Suprapubic skin (tissue), 4 donors: ENCODE results near the gene PMEPA1. TPM values are rescaled to one million over a fixed set of nuclear protein-coding genes. Genes with fewer than 3 reads are reported as not detected.

Experiments used
- DNase-seq, 2 donors: peaks; one replicate each; pipeline ENCODE4 v3.0.0-alpha.2; 2019; ENCODE audit warnings: low spot score in 2 of 2
- H3K27ac ChIP-seq: fragments of 200-600 bp; sonication (generic); one replicate; pipeline ENCODE4 v1.5.1; 2019
- H3K27me3 ChIP-seq: fragments of 200-600 bp; sonication (generic); one replicate; pipeline ENCODE4 v1.5.1; 2019
- H3K36me3 ChIP-seq: fragments of 200-600 bp; sonication (generic); one replicate; pipeline ENCODE4 v1.5.1; 2019
- H3K4me1 ChIP-seq: fragments of 200-600 bp; sonication (generic); one replicate; pipeline ENCODE4 v1.5.1; 2019
- H3K4me3 ChIP-seq: fragments of 200-600 bp; sonication (generic); one replicate; pipeline ENCODE4 v1.5.1; 2019; ENCODE audit warnings: mild to moderate bottlenecking
- H3K9me3 ChIP-seq: fragments of 200-600 bp; sonication (generic); one replicate; pipeline ENCODE4 v1.5.1; 2019
- EP300 ChIP-seq: sonication (generic); formaldehyde crosslinking; IDR thresholded peaks from one replicate; pipeline ENCODE4 v1.6.1; 2017; ENCODE audit warnings: antibody characterized with exemption
- POLR2A ChIP-seq, 2 donors: fragments of 450-650 bp; IDR thresholded peaks; one replicate each; pipeline ENCODE4 v1.6.1; 2017; ENCODE audit warnings: antibody characterized with exemption in 2 of 2, mild to moderate bottlenecking in 2 of 2, moderate library complexity in 2 of 2
- POLR2AphosphoS5 ChIP-seq, 3 donors: sonication (generic); formaldehyde crosslinking; IDR thresholded peaks; one replicate each; pipeline ENCODE4 v1.6.1; 2017; ENCODE audit warnings: antibody characterized with exemption in 3 of 3
- WGBS: methylation state at CpG from one replicate; pipeline ENCODE4 v1.1.5; 2018; 5-methylcytosine and 5-hydroxymethylcytosine counted together
- total RNA-seq, 4 donors: library from RNA; depleted of rRNA; stranded (reverse); fragments of >200 nt; gene quantifications; one replicate each; pipeline ENCODE4 v1.1.0, GENCODE V29; 2016
- TF ChIP-seq, protein P1 (sequence below), 2 donors: fragments of 200-600 bp in 1 of 2; fragments of 450-650 bp in 1 of 2; sonication (generic) in 1 of 2; IDR thresholded peaks; one replicate each; pipeline ENCODE4 v1.5.1; 2016 to 2019; ENCODE audit warnings: antibody characterized with exemption in 2 of 2, mild to moderate bottlenecking in 1 of 2, moderate library complexity in 1 of 2

PMEPA1 gene
- total RNA-seq, 4 donors from 2014 or later = 9.5 to 20.4 (median 16.2) TPM

DNA sequence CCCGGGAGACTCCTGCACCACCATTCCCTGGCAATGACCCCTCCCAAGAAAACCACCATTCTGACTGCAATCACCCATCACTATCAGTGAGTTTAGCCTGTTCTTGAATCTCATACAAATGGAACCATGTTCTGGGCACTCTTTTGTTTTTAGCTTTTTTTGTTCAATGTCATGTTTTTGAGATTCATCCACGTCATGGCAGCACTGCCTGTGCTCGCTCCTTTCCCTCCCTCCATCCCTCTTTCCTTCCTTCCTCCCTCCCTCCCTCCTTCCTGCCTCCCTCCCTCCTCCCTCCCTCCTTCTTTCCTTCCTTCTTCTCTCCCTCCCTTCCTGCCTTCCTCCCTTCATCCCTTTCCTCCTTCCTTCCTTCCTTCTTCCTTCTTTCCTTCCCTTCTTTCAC lies 44.4 kb upstream of the PMEPA1 start:
- H3K9me3 ChIP-seq = no peaks in the 10 kb centered on the region
- peak in 1 of 2 donors; percentile 8 for DNase-seq
- H3K36me3 ChIP-seq = no peaks in the 10 kb centered on the region
- H3K27me3 ChIP-seq = peaks cover 5% of the 10 kb centered on the region
- H3K4me1 ChIP-seq = peaks cover 8% of the 10 kb centered on the region
- WGBS = 63% methylated on average over 3 of the region's 3 CpGs
- no peak overlapping the region for H3K27ac ChIP-seq
- H3K4me3 ChIP-seq = no peak overlapping the region
- TF ChIP-seq POLR2A (IDR thresholded peaks at IDR 0.05) (no peak), EP300 (no peak)

DNA sequence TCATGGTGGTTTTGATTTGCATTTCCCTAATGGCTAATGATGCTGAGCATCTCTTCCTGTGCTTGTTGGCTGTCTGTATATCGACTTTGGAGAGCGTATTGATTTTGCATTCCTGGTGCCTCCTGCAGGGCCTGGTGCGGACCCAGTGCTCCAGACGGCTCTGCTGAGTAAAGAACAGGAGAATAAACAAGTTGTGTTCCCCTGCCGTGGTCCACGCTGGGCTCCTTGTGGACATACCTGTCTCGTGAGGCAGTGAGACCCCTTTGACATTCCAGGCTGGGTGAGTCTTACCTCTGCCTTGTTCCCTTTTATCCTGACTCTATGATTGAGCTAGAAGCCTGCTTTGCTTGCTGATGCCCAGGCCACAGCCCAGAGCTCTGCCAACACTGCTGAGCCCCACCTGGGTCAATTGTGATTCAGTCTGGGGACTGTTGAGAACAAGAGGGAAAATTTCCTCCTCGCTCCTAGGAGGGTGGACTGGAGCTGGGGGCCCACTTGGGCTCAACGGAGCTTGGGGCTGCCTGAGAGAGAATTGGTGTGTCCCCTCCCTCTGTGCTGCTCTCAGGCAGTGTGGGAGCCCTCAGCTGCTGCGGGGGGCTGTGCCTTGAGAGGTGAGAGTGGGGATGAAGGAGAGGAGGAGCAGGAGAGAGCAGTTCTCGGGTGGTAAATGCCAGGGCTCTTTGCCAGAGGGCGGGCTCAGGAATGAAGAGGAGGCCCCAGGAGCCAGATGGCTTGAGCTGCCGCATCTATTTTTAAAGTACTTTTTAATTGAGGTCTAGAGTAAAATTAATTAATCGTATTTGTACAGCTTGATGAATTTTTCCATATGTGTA lies 43.7 kb upstream of the PMEPA1 start:
- Histone ChIP-seq H3K4me1 (peaks cover 14% of the 10 kb centered on the region), H3K27ac (no peak overlapping the region), H3K9me3 (no peaks in the 10 kb centered on the region), H3K4me3 (no peak overlapping the region), H3K27me3 (peaks cover 5% of the 10 kb centered on the region), H3K36me3 (no peaks in the 10 kb centered on the region)
- TF ChIP-seq, protein P1, sequence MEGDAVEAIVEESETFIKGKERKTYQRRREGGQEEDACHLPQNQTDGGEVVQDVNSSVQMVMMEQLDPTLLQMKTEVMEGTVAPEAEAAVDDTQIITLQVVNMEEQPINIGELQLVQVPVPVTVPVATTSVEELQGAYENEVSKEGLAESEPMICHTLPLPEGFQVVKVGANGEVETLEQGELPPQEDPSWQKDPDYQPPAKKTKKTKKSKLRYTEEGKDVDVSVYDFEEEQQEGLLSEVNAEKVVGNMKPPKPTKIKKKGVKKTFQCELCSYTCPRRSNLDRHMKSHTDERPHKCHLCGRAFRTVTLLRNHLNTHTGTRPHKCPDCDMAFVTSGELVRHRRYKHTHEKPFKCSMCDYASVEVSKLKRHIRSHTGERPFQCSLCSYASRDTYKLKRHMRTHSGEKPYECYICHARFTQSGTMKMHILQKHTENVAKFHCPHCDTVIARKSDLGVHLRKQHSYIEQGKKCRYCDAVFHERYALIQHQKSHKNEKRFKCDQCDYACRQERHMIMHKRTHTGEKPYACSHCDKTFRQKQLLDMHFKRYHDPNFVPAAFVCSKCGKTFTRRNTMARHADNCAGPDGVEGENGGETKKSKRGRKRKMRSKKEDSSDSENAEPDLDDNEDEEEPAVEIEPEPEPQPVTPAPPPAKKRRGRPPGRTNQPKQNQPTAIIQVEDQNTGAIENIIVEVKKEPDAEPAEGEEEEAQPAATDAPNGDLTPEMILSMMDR (IDR thresholded peaks at IDR 0.05) = no peak
- TF ChIP-seq POLR2AphosphoS5 (IDR thresholded peaks at IDR 0.05) = no peak
- TF ChIP-seq EP300 = no peak
- TF ChIP-seq POLR2A (IDR thresholded peaks at IDR 0.05) = no peak
- WGBS = 65% methylated on average over 14 of the region's 14 CpGs
- DNase-seq = peak; percentile 37 to 62

DNA sequence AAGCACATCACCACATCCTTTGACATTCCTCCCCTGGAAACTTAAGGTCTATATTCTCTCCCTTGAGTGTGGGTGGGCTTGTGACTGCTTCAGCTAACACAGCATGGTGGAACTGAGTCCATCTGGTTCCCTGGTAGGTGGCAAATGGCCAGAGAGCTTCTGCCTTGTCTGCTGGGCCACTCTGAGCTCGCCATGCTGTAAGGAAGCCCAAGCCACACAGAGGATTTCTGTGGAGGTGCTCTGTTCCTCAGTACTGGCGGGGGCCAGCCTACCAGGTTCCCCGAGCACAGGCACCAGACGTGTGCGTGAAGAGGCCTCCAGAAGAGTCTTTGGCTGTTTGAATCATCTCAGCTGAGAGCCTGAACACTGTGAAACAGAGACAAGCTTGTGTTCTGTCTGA lies 41.6 kb upstream of the PMEPA1 start:
- Histone ChIP-seq H3K9me3 (no peaks in the 10 kb centered on the region), H3K27me3 (peaks cover 2% of the 10 kb centered on the region), H3K27ac (no peak overlapping the region), H3K4me3 (no peak overlapping the region), H3K4me1 (peaks cover 25% of the 10 kb centered on the region), H3K36me3 (no peaks in the 10 kb centered on the region)
- 100% methylated on average over 1 of the region's 5 CpGs for WGBS
- no peak for TF ChIP-seq EP300
- TF ChIP-seq, protein P1 (IDR thresholded peaks at IDR 0.05) = no peak
- TF ChIP-seq POLR2A (IDR thresholded peaks at IDR 0.05) = no peak
- TF ChIP-seq POLR2AphosphoS5 (IDR thresholded peaks at IDR 0.05) = no peak
- peak in 1 of 2 donors; percentile 29 for DNase-seq

DNA sequence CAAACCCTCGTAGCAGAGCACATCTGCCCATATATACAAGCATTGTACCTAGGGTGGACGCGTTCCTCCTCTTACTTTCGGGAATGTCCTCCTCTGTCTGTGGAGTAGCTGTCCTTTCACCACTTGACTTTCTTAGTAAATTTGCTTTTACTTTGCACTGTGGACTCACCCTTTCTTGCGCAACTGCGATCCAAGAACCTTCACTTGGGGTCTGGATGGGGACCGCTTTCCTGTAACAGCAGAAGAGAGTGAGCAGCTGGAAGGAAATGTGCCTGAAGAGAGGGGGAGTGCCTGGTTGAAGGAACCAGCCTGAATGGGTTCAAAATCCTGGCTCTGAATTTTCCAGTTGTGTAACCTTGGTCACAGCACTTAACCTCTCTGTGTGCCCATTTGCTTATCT lies 40.1 kb upstream of the PMEPA1 start:
- Histone ChIP-seq H3K27ac (no peak overlapping the region), H3K27me3 (peaks cover 2% of the 10 kb centered on the region), H3K9me3 (no peaks in the 10 kb centered on the region), H3K4me1 (peaks cover 25% of the 10 kb centered on the region), H3K4me3 (no peak overlapping the region), H3K36me3 (no peaks in the 10 kb centered on the region)
- WGBS = 79% methylated on average over 7 of the region's 7 CpGs
- TF ChIP-seq, protein P1 (IDR thresholded peaks at IDR 0.05) = no peak
- TF ChIP-seq POLR2A (IDR thresholded peaks at IDR 0.05) (no peak), EP300 (no peak), POLR2AphosphoS5 (IDR thresholded peaks at IDR 0.05) (no peak)
- DNase-seq = peak in 1 of 2 donors; percentile 26

DNA sequence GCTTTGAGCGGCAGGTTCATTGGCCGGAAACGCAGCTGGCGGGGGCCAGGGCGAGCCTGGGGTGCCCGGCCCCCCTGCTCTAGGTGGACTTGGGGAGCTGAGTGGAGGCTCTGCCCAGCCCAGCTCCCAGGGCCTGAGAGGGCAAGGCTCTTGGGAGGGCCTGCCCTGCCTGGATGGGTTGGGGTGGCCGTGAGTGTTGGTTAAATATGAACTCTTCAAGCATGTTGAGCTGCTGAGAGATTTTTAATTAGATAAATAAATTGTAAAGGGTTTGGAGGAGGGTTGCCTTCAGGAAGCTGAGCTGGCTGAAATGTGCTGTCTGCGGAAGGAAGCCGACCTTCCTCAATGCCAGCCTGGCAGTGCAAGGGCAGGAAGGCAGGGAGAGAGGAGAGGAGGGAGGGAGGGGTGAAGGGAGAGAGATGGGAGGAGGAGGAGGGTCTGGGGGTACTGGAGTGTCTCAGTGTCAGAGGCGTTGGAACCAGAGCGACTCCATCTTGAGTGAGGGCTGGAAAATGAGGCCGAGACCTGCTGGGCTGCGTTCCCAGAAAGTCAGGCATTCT lies 39.4 kb upstream of the PMEPA1 start:
- WGBS = 15% methylated on average over 13 of the region's 13 CpGs
- Histone ChIP-seq H3K4me1 (peaks cover 25% of the 10 kb centered on the region), H3K36me3 (no peaks in the 10 kb centered on the region), H3K27ac (peak overlapping the region; percentile 53), H3K4me3 (peak overlapping the region; percentile 40), H3K27me3 (peaks cover 2% of the 10 kb centered on the region), H3K9me3 (no peaks in the 10 kb centered on the region)
- TF ChIP-seq, protein P1 (IDR thresholded peaks at IDR 0.05) = no peak
- TF ChIP-seq POLR2A (IDR thresholded peaks at IDR 0.05) = no peak
- no peak for TF ChIP-seq POLR2AphosphoS5 (IDR thresholded peaks at IDR 0.05)
- TF ChIP-seq EP300 = no peak
- no peak for DNase-seq
